OCI-LY3 (cell line): Measurements from ENCODE around the gene TGM3.

Source experiments
- H2AFZ ChIP-seq: fragments of 200-600, 300-600 bp; shearing (Covaris generic); 2 replicates; pipeline ENCODE4 v1.6.0; 2014; ENCODE audit warnings: antibody characterized with exemption, low read depth, low read length
- H3K27ac ChIP-seq: fragments of 200-600, 300-600 bp; sonication (generic); 2 replicates; pipeline ENCODE4 v1.5.1; 2014; ENCODE audit warnings: mild to moderate bottlenecking, low read length, moderate library complexity, mixed read lengths
- H3K27me3 ChIP-seq: fragments of 200-600, 300-600 bp; sonication (generic); 2 replicates; pipeline ENCODE4 v1.6.1; 2014; ENCODE audit warnings: low read depth, low read length, mixed read lengths
- H3K36me3 ChIP-seq: fragments of 200-600, 300-600 bp; sonication (generic); replicated peaks from 2 replicates; pipeline ENCODE3; 2014; ENCODE audit warnings: low read depth, low read length, mixed read lengths
- H3K4me1 ChIP-seq: fragments of 300-600, 200-600 bp; sonication (generic); 2 replicates; pipeline ENCODE4 v1.6.1; 2014; ENCODE audit warnings: low read length, mixed read lengths
- H3K4me2 ChIP-seq: fragments of 200-600, 300-600 bp; sonication (generic); 2 replicates; pipeline ENCODE4 v1.6.1; 2014; ENCODE audit warnings: low read length, mixed read lengths
- H3K4me3 ChIP-seq: fragments of 300-600, 200-600 bp; sonication (generic); 2 replicates; pipeline ENCODE4 v1.5.1; 2014; ENCODE audit warnings: antibody characterized with exemption, mild to moderate bottlenecking, low read length, moderate library complexity
- H3K79me2 ChIP-seq: fragments of 300-600, 200-600 bp; shearing (Covaris generic); 2 replicates; pipeline ENCODE4 v1.6.1; 2014; ENCODE audit warnings: mild to moderate bottlenecking, low read length, mixed read lengths
- H3K9ac ChIP-seq: fragments of 300-600, 200-600 bp; shearing (Covaris generic); 2 replicates; pipeline ENCODE4 v1.6.0; 2014; ENCODE audit warnings: mild to moderate bottlenecking, low read length, moderate library complexity
- H3K9me3 ChIP-seq: fragments of 200-600, 300-600 bp; shearing (Covaris generic); 2 replicates; pipeline ENCODE4 v1.6.1; 2014; ENCODE audit warnings: low read length, mixed read lengths; ENCODE audit not compliant: insufficient read depth
- H4K20me1 ChIP-seq: fragments of 200-600, 300-600 bp; sonication (generic); 2 replicates; pipeline ENCODE4 v1.6.1; 2016; ENCODE audit warnings: low read length, mixed read lengths; ENCODE audit not compliant: insufficient read depth
- EZH2phosphoT487 ChIP-seq: fragments of 200-600 bp; shearing (Covaris generic); IDR thresholded peaks from 2 replicates; pipeline ENCODE4 v1.6.1; 2018; ENCODE audit warnings: antibody characterized with exemption, mixed run types, low read depth
- TF ChIP-seq, protein P1 (sequence below): fragments of 200-600, 300-600 bp; sonication (generic); IDR thresholded peaks from 2 replicates; pipeline ENCODE4 v1.5.1; 2014; ENCODE audit warnings: antibody characterized with exemption, low read length, low read depth

TGM3 gene

DNA sequence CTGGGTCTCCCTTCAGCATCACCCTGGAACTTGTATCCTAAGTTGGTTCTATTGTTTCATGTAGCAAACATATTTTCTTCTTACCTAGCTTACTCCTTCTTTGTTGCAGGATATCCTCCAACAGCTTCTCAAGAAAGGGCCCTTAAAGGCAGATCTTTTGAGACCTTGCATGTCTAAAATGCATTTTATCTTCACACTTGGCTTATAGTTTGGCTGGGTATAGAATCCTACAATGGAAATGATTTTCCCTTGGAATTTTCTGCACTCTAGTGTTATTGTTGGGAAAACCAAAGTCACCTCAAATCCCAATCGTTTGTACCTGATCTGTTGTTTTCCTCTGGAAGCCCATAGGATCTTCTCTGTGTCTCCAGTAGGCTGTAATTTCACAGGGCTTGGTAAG is 72.8 kb downstream of the TGM3 start:
- Histone ChIP-seq H3K79me2 (no peaks in the 10 kb centered on the region), H3K9me3 (peaks cover 9% of the 10 kb centered on the region), H3K36me3 (no peaks in the 10 kb centered on the region), H3K4me3 (no peak overlapping the region), H3K4me1 (peaks cover 6% of the 10 kb centered on the region), H3K27me3 (peaks cover 36% of the 10 kb centered on the region), H3K27ac (no peak overlapping the region), H4K20me1 (no peaks in the 10 kb centered on the region), H3K9ac (no peak overlapping the region), H3K4me2 (no peak overlapping the region), H2AFZ (no peak overlapping the region)
- TF ChIP-seq EZH2phosphoT487 = no peak
- TF ChIP-seq, protein P1, sequence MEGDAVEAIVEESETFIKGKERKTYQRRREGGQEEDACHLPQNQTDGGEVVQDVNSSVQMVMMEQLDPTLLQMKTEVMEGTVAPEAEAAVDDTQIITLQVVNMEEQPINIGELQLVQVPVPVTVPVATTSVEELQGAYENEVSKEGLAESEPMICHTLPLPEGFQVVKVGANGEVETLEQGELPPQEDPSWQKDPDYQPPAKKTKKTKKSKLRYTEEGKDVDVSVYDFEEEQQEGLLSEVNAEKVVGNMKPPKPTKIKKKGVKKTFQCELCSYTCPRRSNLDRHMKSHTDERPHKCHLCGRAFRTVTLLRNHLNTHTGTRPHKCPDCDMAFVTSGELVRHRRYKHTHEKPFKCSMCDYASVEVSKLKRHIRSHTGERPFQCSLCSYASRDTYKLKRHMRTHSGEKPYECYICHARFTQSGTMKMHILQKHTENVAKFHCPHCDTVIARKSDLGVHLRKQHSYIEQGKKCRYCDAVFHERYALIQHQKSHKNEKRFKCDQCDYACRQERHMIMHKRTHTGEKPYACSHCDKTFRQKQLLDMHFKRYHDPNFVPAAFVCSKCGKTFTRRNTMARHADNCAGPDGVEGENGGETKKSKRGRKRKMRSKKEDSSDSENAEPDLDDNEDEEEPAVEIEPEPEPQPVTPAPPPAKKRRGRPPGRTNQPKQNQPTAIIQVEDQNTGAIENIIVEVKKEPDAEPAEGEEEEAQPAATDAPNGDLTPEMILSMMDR = no peak

DNA sequence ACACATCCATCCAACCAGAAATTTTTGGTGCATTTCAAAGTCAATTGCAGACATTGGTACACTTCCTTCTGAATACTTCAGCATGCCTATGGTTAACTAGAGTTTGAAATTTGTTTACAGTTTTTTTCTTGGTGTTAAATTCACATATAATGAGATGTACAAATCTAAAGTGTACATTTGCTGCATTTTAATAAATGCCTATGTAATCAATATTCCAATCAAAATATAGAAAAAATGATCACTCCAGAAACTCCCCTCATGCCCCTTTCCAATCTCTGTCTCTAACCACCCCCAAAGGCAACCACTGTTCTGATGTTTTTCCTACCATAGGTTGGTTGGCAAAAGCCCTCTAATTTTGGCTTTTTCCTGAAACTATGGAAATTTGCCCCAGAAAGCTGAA is 77.3 kb downstream of the TGM3 start:
- H3K36me3 ChIP-seq = no peaks in the 10 kb centered on the region

DNA sequence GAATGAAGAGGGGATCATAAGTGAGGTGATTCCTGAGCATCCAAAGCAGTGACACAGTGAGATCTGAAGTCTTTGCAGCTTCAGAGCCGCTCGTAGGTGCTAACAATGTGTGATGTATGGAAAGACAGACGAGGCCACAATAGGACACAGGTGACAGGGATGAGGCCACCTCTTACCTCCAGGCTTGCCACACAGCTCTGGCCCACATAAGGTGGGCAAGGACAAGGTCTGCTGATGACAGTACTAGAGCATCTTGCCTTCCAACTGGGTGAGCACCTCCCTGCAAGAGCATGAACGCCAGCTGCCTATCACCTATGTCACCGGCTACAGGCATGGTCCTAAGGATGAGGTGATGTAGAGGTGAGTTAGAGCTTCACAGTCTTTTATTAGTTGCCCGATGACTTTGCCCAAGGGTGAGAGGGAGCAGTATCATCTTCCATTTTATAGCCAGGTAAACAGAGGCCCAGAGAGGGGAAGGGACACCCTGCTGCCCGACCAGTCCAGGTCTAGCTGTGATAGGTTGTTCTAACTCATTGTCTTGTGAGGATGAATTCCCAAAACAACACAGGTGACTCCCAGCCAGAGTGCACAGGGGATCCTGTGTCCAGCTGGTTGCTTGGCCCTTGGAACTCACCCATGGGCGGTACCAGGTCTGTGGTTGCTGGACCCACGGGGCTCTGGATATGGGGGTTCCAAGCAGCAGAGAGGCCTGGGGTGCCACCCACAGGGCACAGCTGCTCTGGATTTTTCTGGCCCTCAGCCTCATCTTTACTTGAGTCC is 78.7 kb downstream of the TGM3 start:
- TF ChIP-seq, protein P1 = no peak
- TF ChIP-seq EZH2phosphoT487 = no peak
- Histone ChIP-seq H3K9ac (no peak overlapping the region), H2AFZ (no peak overlapping the region), H3K4me1 (peaks cover 11% of the 10 kb centered on the region), H3K4me3 (no peak overlapping the region), H3K36me3 (no peaks in the 10 kb centered on the region), H3K9me3 (0 out of 2 replicates have a peak, but pooled peaks cover 3% of the 10 kb centered on the region), H4K20me1 (no peaks in the 10 kb centered on the region), H3K27me3 (peaks cover 20% of the 10 kb centered on the region), H3K27ac (no peak overlapping the region), H3K79me2 (no peaks in the 10 kb centered on the region), H3K4me2 (no peak overlapping the region)

More for the DNA sequence above, 77.3 kb downstream of the TGM3 start:
- Histone ChIP-seq H3K27ac (no peak overlapping the region), H3K9ac (no peak overlapping the region), H2AFZ (no peak overlapping the region), H3K4me1 (peaks cover 6% of the 10 kb centered on the region), H4K20me1 (no peaks in the 10 kb centered on the region), H3K27me3 (peaks cover 28% of the 10 kb centered on the region), H3K4me2 (no peak overlapping the region), H3K79me2 (no peaks in the 10 kb centered on the region), H3K9me3 (peaks cover 9% of the 10 kb centered on the region), H3K4me3 (no peak overlapping the region)
- TF ChIP-seq EZH2phosphoT487 = no peak
- TF ChIP-seq, protein P1 = no peak

DNA sequence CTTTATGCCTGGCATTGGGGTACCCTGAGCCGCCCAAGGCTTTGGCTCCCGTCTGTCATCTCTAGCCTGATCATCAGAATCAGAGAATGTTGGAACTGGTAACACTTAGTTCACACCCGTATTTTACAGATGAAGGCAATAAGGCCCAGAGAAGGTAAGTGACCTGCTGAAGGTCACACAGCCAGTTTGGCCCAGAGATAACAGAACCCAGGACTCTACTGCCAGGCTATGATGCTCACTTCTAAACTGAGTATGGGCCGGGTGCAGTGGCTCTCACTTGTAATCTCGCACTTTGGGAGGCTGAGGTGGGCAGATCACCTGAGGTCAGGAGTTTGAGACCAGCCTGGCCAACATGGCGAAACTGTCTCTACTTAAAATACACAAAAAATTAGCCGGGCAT is 83.1 kb downstream of the TGM3 start:
- no peaks in the 10 kb centered on the region for H4K20me1 ChIP-seq
- no peak overlapping the region for H3K4me2 ChIP-seq
- H3K79me2 ChIP-seq = no peaks in the 10 kb centered on the region
- H3K27me3 ChIP-seq = no peaks in the 10 kb centered on the region
- H3K9ac ChIP-seq = no peak overlapping the region
- peaks cover 8% of the 10 kb centered on the region for H3K4me1 ChIP-seq
- H3K4me3 ChIP-seq = no peak overlapping the region
- H3K9me3 ChIP-seq = no peaks in the 10 kb centered on the region
- no peak overlapping the region for H2AFZ ChIP-seq
- no peak for TF ChIP-seq EZH2phosphoT487
- TF ChIP-seq, protein P1 = no peak
- H3K36me3 ChIP-seq = no peaks in the 10 kb centered on the region
- H3K27ac ChIP-seq = no peak overlapping the region
